ENCODE data around the gene LTBP3. TPM values are rescaled to one million over a fixed set of nuclear protein-coding genes. Genes with fewer than 3 reads are reported as not detected.

LTBP3 gene
- total and polyA plus RNA-seq, 9 of the 15 experiments (the other 6 are each of a cell fraction or from before 2014, with no cell fraction given): 0.06 to 20.5 (median 4.8) TPM

GRCh38 chr11:65501472-65502273, 56.5 kb downstream of the LTBP3 start:
- peak overlapping the region; percentile 99 for H3K27ac ChIP-seq (ENCODE audit: extremely low read depth, low read depth, low read length)
- no peaks in the 10 kb centered on the region for H3K27me3 ChIP-seq (ENCODE audit: control insufficient read depth in 2 of 2, insufficient read depth in 2 of 2, low read length in 2 of 2)
- in situ Hi-C loops (cut with MboI) (no loop called here), intact Hi-C loops (cut with micrococcal nuclease) (no loop called here)
- peak overlapping the region; percentile 86 to 100 for H3K9ac ChIP-seq (ENCODE audit: insufficient read depth in 1 of 2, low read depth in 2 of 2, low read length in 2 of 2)
- H3K9me1 ChIP-seq (ENCODE audit: control insufficient read depth, insufficient read depth, low read length): peaks cover 5% of the 10 kb centered on the region
- no peaks in the 10 kb centered on the region for H3K9me3 ChIP-seq (replicated peaks; ENCODE audit: control insufficient read depth, insufficient read depth, low read depth, low read length)
- peaks cover 75% of the 10 kb centered on the region for H3K36me3 ChIP-seq (ENCODE audit: control insufficient read depth, insufficient read depth, low read length)
- H3K79me2 ChIP-seq (ENCODE audit: control insufficient read depth, insufficient read depth, low read length): peaks cover 97% of the 10 kb centered on the region
- ATAC-seq (no peak), DNase-seq (ENCODE audit: extremely low read depth in 1 of 4, low spot score in 3 of 4) (peak in 2 of 4 experiments; percentile 7 to 64), FAIRE-seq (no peak)
- peak overlapping the region; percentile 84 for H3K4me3 ChIP-seq
- no TSS peak for BruUV-seq (replicated peaks)
- 0% methylated on average over 3 of the region's 3 CpGs for WGBS (ENCODE audit: insufficient coverage, low coverage, missing lambda C conversion rate)
- CTCF ChIA-PET (ENCODE audit: low intra/inter-chr PET ratio): no interaction called here
- POLR2A ChIA-PET: interaction anchor here (0.5 to 27.6 kb wide), 41 partner anchors 7 to 1312 kb away, joined by 3 to 2118 read pairs (median 5); partner anchors contain the start of genes DPF2, FRMD8, NEAT1 and PCNX3
- no peak overlapping the region for H2AFZ ChIP-seq (ENCODE audit: low read depth, low read length)
- peaks cover 70% of the 10 kb centered on the region for H4K20me1 ChIP-seq (replicated peaks; ENCODE audit: control insufficient read depth, insufficient read depth, low read length)
- peaks cover 5 to 7% of the 10 kb centered on the region in 2 experiments; a peak in 3 of 5 replicates for H3K4me1 ChIP-seq (replicated peaks in 1 of 2; ENCODE audit: control insufficient read depth in 2 of 2, insufficient read depth in 2 of 2, low read length in 2 of 2)
- H3K4me2 ChIP-seq (ENCODE audit: insufficient read depth, low read length): peak overlapping the region; percentile 94
- TF ChIP-seq NFXL1 (CRISPR knock-in tag; IDR thresholded peaks at IDR 0.05): 0 out of 2 replicates have a peak, but pooled peaks have one; percentile 57
- 0 out of 2 replicates have a peak, but pooled peaks have one; percentile 6 for TF ChIP-seq KLF10 (CRISPR knock-in tag; IDR thresholded peaks at IDR 0.05)
- TF ChIP-seq TRIM24 (IDR thresholded peaks at IDR 0.05): no peak
- peak; percentile 91 for TF ChIP-seq RBM39 (optimal IDR thresholded peaks at IDR 0.05; ENCODE audit: low read depth, low read length)
- no peak for TF ChIP-seq ZBTB34 (CRISPR knock-in tag; IDR thresholded peaks at IDR 0.05)
- TF ChIP-seq RFX7 (CRISPR knock-in tag; IDR thresholded peaks at IDR 0.05): 0 out of 2 replicates have a peak, but pooled peaks have one; percentile 76
- no peak for TF ChIP-seq SIN3B (IDR thresholded peaks at IDR 0.05; ENCODE audit: low read depth)
- TF ChIP-seq TGIF2 (CRISPR knock-in tag; IDR thresholded peaks at IDR 0.05): 0 out of 2 replicates have a peak, but pooled peaks have one; percentile 67
- peak; percentile 31; the same call in 1 of the 2 replicates for TF ChIP-seq ATF4 (CRISPR knock-in tag; IDR thresholded peaks at IDR 0.05)
- no peak for TF ChIP-seq UBTF (IDR thresholded peaks at IDR 0.05; ENCODE audit: borderline replicate concordance in 1 of 2, low read depth in 2 of 2, low read length in 2 of 2)
- TF ChIP-seq ZNF699 (CRISPR knock-in tag; IDR thresholded peaks at IDR 0.05; ENCODE audit: insufficient replicate concordance): no peak
- TF ChIP-seq NCOR1 (IDR thresholded peaks at IDR 0.05): peak; percentile 28; the same call in 1 of the 2 replicates
- TF ChIP-seq THRA (IDR thresholded peaks at IDR 0.05): no peak
- TF ChIP-seq FOXA3 (CRISPR knock-in tag; conservative IDR thresholded peaks at IDR 0.05 in 1 of 2, IDR thresholded peaks at IDR 0.05 in 1 of 2): 0 out of 4 replicates have a peak, but pooled peaks of 1 of the 2 experiments have one; percentile 20
